ENCODE measurements around the gene TUBB1. TPM values are rescaled to one million over a fixed set of nuclear protein-coding genes. Genes with fewer than 3 reads are reported as not detected.
A peak's percentile ranks its signal among the peaks of the same experiment; 100 is the strongest.

The TUBB1 gene
- total and polyA plus RNA-seq, 2 donors (not counting 1 experiment from before 2014, with no cell fraction given): 0.22 to 0.43 TPM

GRCh38 chr20:59042796-59043631 lies 23.8 kb downstream of the TUBB1 start:
- intact Hi-C loops (cut with micrococcal nuclease): loop anchor here (1.0 to 5.0 kb wide), 6 partner anchors 11 to 736 kb away; partner anchors contain the start of genes ATP5F1E, NELFCD and RAB22A
- H2AFZ ChIP-seq (ENCODE audit: insufficient read depth, low read depth, low read length, poor library complexity, severe bottlenecking): peak overlapping the region; percentile 84
- ATAC-seq (ENCODE audit: low read depth) (peak; percentile 98), DNase-seq (peak; percentile 96)
- no peaks in the 10 kb centered on the region for H3K9me3 Mint-ChIP-seq (ENCODE audit: insufficient read depth)
- peak overlapping the region; percentile 93 for H3K27ac Mint-ChIP-seq
- no peaks in the 10 kb centered on the region for H3K27me3 Mint-ChIP-seq
- H3K36me3 ChIP-seq (replicated peaks in 1 of 2; ENCODE audit: control extremely low read depth in 1 of 2, control insufficient read depth in 1 of 2, extremely low read depth in 1 of 2, insufficient read depth in 2 of 2, low read length in 1 of 2): peaks cover 0 to 13% of the 10 kb centered on the region in 2 experiments
- H4K20me1 ChIP-seq (ENCODE audit: control insufficient read depth, insufficient read depth, low read length, poor library complexity, severe bottlenecking): peaks cover 33% of the 10 kb centered on the region
- no peaks in the 10 kb centered on the region for H3K27me3 ChIP-seq (replicated peaks in 1 of 4; ENCODE audit: control extremely low read depth in 1 of 4, control insufficient read depth in 3 of 4, insufficient read depth in 4 of 4, low read length in 3 of 4)
- H3K4me1 Mint-ChIP-seq: peaks cover 51% of the 10 kb centered on the region
- H3K4me3 ChIP-seq (ENCODE audit: control extremely low read depth in 1 of 5, extremely low read depth in 1 of 5, insufficient read depth in 1 of 5, low read depth in 2 of 5, low read length in 4 of 5): peak overlapping the region in 4 of 5 experiments; percentile 80 to 97 (median 86)
- peak overlapping the region; percentile 92 for H3K4me2 ChIP-seq (replicated peaks; ENCODE audit: low read depth, low read length, poor library complexity, severe bottlenecking)
- H3K4me1 ChIP-seq (ENCODE audit: control insufficient read depth in 2 of 2, insufficient read depth in 2 of 2, low read length in 2 of 2): peaks cover 45 to 47% of the 10 kb centered on the region in 2 donors
- peak overlapping the region; percentile 88 for H3K9ac ChIP-seq (ENCODE audit: low read length)
- ChIA-PET POLR2A (interaction anchor here (1.4 to 2.4 kb wide), 3 partner anchors 11 to 154 kb away, joined by 4 to 28 read pairs (median 5); partner anchors contain the start of gene ATP5F1E), CTCF (interaction anchor here (0.7 to 2.9 kb wide), 9 partner anchors 10 to 179 kb away, joined by 3 to 10 read pairs (median 4); partner anchors contain the start of gene ATP5F1E)
- H3K79me2 ChIP-seq (ENCODE audit: control insufficient read depth, insufficient read depth, low read length): peaks cover 54% of the 10 kb centered on the region
- H3K27ac ChIP-seq (ENCODE audit: low read length in 2 of 2): peak overlapping the region; percentile 69 to 89
- peak overlapping the region; percentile 94 for H3K4me3 Mint-ChIP-seq
- H3K9me3 ChIP-seq (ENCODE audit: control extremely low read depth in 1 of 3, control insufficient read depth in 2 of 3, insufficient read depth in 1 of 3, low read length in 2 of 3): no peaks in the 10 kb centered on the region
- WGBS (ENCODE audit: insufficient coverage): 6% methylated on average over 54 of the region's 66 CpGs
- TF ChIP-seq CTCF (IDR thresholded peaks at IDR 0.05): no peak
- TF ChIP-seq EZH2 (IDR thresholded peaks at IDR 0.05; ENCODE audit: borderline replicate concordance, insufficient read depth, low read depth, low read length, poor library complexity, severe bottlenecking): no peak
